ENCODE results near the gene VEGFC. TPM values are rescaled to one million over a fixed set of nuclear protein-coding genes. Genes with fewer than 3 reads are reported as not detected.

The VEGFC gene
- total RNA-seq (2012; rRNA removed): 26.4 and 37.8 TPM in 2 replicates

GRCh38 chr4:176792326-176793059 lies at the start of gene VEGFC:
TSS of gene VEGFC (minus strand) at chr4:176792922. CDS start at chr4:176792311, 611 bp downstream.
- Histone ChIP-seq H3K27me3 (ENCODE audit: control insufficient read depth, insufficient read depth, low read length) (no peaks in the 10 kb centered on the region), H3K9me3 (replicated peaks; ENCODE audit: low read length) (no peaks in the 10 kb centered on the region), H3K36me3 (ENCODE audit: insufficient read depth, low read length) (peaks cover 17% of the 10 kb centered on the region), H3K4me2 (ENCODE audit: low read length) (peak within 1 kb of the TSS; percentile 81), H3K4me3 (ENCODE audit: low read length) (peak within 1 kb of the TSS; percentile 86), H3K4me1 (ENCODE audit: control insufficient read depth, insufficient read depth, low read length) (peaks cover 34% of the 10 kb centered on the region), H3K9ac (ENCODE audit: low read depth, low read length) (peak within 1 kb of the TSS; percentile 97)

GRCh38 chr4:176841711-176842112 lies 49.0 kb upstream of the VEGFC start:
- Histone ChIP-seq H3K27me3 (ENCODE audit: control insufficient read depth, insufficient read depth, low read length) (no peaks in the 10 kb centered on the region), H3K9me3 (replicated peaks; ENCODE audit: low read length) (no peaks in the 10 kb centered on the region), H3K9ac (ENCODE audit: low read depth, low read length) (peak overlapping the region; percentile 57), H3K4me3 (ENCODE audit: low read length) (no peak overlapping the region), H3K36me3 (ENCODE audit: insufficient read depth, low read length) (no peaks in the 10 kb centered on the region), H3K4me1 (ENCODE audit: control insufficient read depth, insufficient read depth, low read length) (peaks cover 65% of the 10 kb centered on the region), H3K4me2 (ENCODE audit: low read length) (peak overlapping the region; percentile 29)

- H3K9me3 ChIP-seq (replicated peaks; ENCODE audit: low read length): no peaks in the 10 kb centered on the region
- no peaks in the 10 kb centered on the region for H3K36me3 ChIP-seq (ENCODE audit: insufficient read depth, low read length)
- no peak overlapping the region for H3K9ac ChIP-seq (ENCODE audit: low read depth, low read length)
- no peaks in the 10 kb centered on the region for H3K27me3 ChIP-seq (ENCODE audit: control insufficient read depth, insufficient read depth, low read length)
- peaks cover 71% of the 10 kb centered on the region for H3K4me1 ChIP-seq (ENCODE audit: control insufficient read depth, insufficient read depth, low read length)
- no peak overlapping the region for H3K4me3 ChIP-seq (ENCODE audit: low read length)
- H3K4me2 ChIP-seq (ENCODE audit: low read length): no peak overlapping the region
Measured at GRCh38 chr4:176840166-176840565, 47.4 kb upstream of the VEGFC start.

GRCh38 chr4:176839656-176840055 lies 46.9 kb upstream of the VEGFC start:
- H3K4me3 ChIP-seq (ENCODE audit: low read length): no peak overlapping the region
- no peaks in the 10 kb centered on the region for H3K27me3 ChIP-seq (ENCODE audit: control insufficient read depth, insufficient read depth, low read length)
- no peak overlapping the region for H3K4me2 ChIP-seq (ENCODE audit: low read length)
- peak overlapping the region; percentile 3 for H3K9ac ChIP-seq (ENCODE audit: low read depth, low read length)
- peaks cover 73% of the 10 kb centered on the region for H3K4me1 ChIP-seq (ENCODE audit: control insufficient read depth, insufficient read depth, low read length)
- H3K9me3 ChIP-seq (replicated peaks; ENCODE audit: low read length): no peaks in the 10 kb centered on the region
- H3K36me3 ChIP-seq (ENCODE audit: insufficient read depth, low read length): no peaks in the 10 kb centered on the region

- no peaks in the 10 kb centered on the region for H3K36me3 ChIP-seq (ENCODE audit: insufficient read depth, low read length)
- H3K27me3 ChIP-seq (ENCODE audit: control insufficient read depth, insufficient read depth, low read length): no peaks in the 10 kb centered on the region
- H3K9me3 ChIP-seq (replicated peaks; ENCODE audit: low read length): no peaks in the 10 kb centered on the region
- no peak overlapping the region for H3K9ac ChIP-seq (ENCODE audit: low read depth, low read length)
- H3K4me3 ChIP-seq (ENCODE audit: low read length): no peak overlapping the region
- peak overlapping the region; percentile 11 for H3K4me2 ChIP-seq (ENCODE audit: low read length)
- peaks cover 67% of the 10 kb centered on the region for H3K4me1 ChIP-seq (ENCODE audit: control insufficient read depth, insufficient read depth, low read length)
Measured at GRCh38 chr4:176838601-176839433, 46.1 kb upstream of the VEGFC start.

- Histone ChIP-seq H3K4me1 (ENCODE audit: control insufficient read depth, insufficient read depth, low read length) (peaks cover 55% of the 10 kb centered on the region), H3K4me3 (ENCODE audit: low read length) (no peak overlapping the region), H3K4me2 (ENCODE audit: low read length) (no peak overlapping the region), H3K9me3 (replicated peaks; ENCODE audit: low read length) (no peaks in the 10 kb centered on the region), H3K27me3 (ENCODE audit: control insufficient read depth, insufficient read depth, low read length) (no peaks in the 10 kb centered on the region), H3K9ac (ENCODE audit: low read depth, low read length) (peak overlapping the region; percentile 39), H3K36me3 (ENCODE audit: insufficient read depth, low read length) (no peaks in the 10 kb centered on the region)
Measured at GRCh38 chr4:176837169-176837895, 44.6 kb upstream of the VEGFC start.

GRCh38 chr4:176834531-176834930 lies 41.8 kb upstream of the VEGFC start:
- Histone ChIP-seq H3K36me3 (ENCODE audit: insufficient read depth, low read length) (no peaks in the 10 kb centered on the region), H3K4me3 (ENCODE audit: low read length) (no peak overlapping the region), H3K4me1 (ENCODE audit: control insufficient read depth, insufficient read depth, low read length) (peaks cover 31% of the 10 kb centered on the region), H3K4me2 (ENCODE audit: low read length) (no peak overlapping the region), H3K27me3 (ENCODE audit: control insufficient read depth, insufficient read depth, low read length) (no peaks in the 10 kb centered on the region), H3K9ac (ENCODE audit: low read depth, low read length) (no peak overlapping the region), H3K9me3 (replicated peaks; ENCODE audit: low read length) (no peaks in the 10 kb centered on the region)

- no peak overlapping the region for H3K4me3 ChIP-seq (ENCODE audit: low read length)
- H3K4me2 ChIP-seq (ENCODE audit: low read length): no peak overlapping the region
- H3K27me3 ChIP-seq (ENCODE audit: control insufficient read depth, insufficient read depth, low read length): no peaks in the 10 kb centered on the region
- H3K4me1 ChIP-seq (ENCODE audit: control insufficient read depth, insufficient read depth, low read length): peaks cover 22% of the 10 kb centered on the region
- H3K36me3 ChIP-seq (ENCODE audit: insufficient read depth, low read length): no peaks in the 10 kb centered on the region
- no peak overlapping the region for H3K9ac ChIP-seq (ENCODE audit: low read depth, low read length)
- H3K9me3 ChIP-seq (replicated peaks; ENCODE audit: low read length): no peaks in the 10 kb centered on the region
Measured at GRCh38 chr4:176833400-176834175, 40.9 kb upstream of the VEGFC start.

GRCh38 chr4:176830971-176831370 lies 38.2 kb upstream of the VEGFC start:
- H3K27me3 ChIP-seq (ENCODE audit: control insufficient read depth, insufficient read depth, low read length): no peaks in the 10 kb centered on the region
- no peaks in the 10 kb centered on the region for H3K36me3 ChIP-seq (ENCODE audit: insufficient read depth, low read length)
- H3K4me2 ChIP-seq (ENCODE audit: low read length): no peak overlapping the region
- peaks cover 3% of the 10 kb centered on the region for H3K4me1 ChIP-seq (ENCODE audit: control insufficient read depth, insufficient read depth, low read length)
- H3K4me3 ChIP-seq (ENCODE audit: low read length): no peak overlapping the region
- H3K9me3 ChIP-seq (replicated peaks; ENCODE audit: low read length): no peaks in the 10 kb centered on the region
- H3K9ac ChIP-seq (ENCODE audit: low read depth, low read length): no peak overlapping the region

GRCh38 chr4:176825586-176825985 lies 32.9 kb upstream of the VEGFC start:
- peaks cover 5% of the 10 kb centered on the region for H3K4me1 ChIP-seq (ENCODE audit: control insufficient read depth, insufficient read depth, low read length)

More at GRCh38 chr4:176825586-176825985, 32.9 kb upstream of the VEGFC start:
- Histone ChIP-seq H3K4me3 (ENCODE audit: low read length) (no peak overlapping the region), H3K9me3 (replicated peaks; ENCODE audit: low read length) (no peaks in the 10 kb centered on the region), H3K9ac (ENCODE audit: low read depth, low read length) (no peak overlapping the region), H3K4me2 (ENCODE audit: low read length) (no peak overlapping the region), H3K27me3 (ENCODE audit: control insufficient read depth, insufficient read depth, low read length) (no peaks in the 10 kb centered on the region), H3K36me3 (ENCODE audit: insufficient read depth, low read length) (no peaks in the 10 kb centered on the region)
